ENCODE results near the gene IFFO2. TPM values are rescaled to one million over a fixed set of nuclear protein-coding genes. Genes with fewer than 3 reads are reported as not detected.
A peak's percentile ranks its signal among the peaks of the same experiment; 100 is the strongest.

Gene IFFO2
- total and polyA plus RNA-seq, 10 of the 15 experiments (the other 5 are each of a cell fraction or from before 2014, with no cell fraction given): 1.2 to 18.4 (median 6.7) TPM

GRCh38 chr1:18955131-18955440 lies 1.4 kb downstream of the IFFO2 start:
- peaks cover 55% of the 10 kb centered on the region for H3K4me1 ChIP-seq (ENCODE audit: control insufficient read depth, insufficient read depth, low read length)
- DNase-seq (ENCODE audit: low read depth, low spot score): no peak
- peak overlapping the region; percentile 98 for H3K4me2 ChIP-seq (ENCODE audit: control insufficient read depth, insufficient read depth)
- CTCF ChIA-PET: interaction anchor here (0.9 to 11.6 kb wide), 6 partner anchors 28 to 149 kb away, joined by 3 to 117 read pairs (median 23); no protein-coding TSS in a partner anchor
- intact Hi-C loops (cut with micrococcal nuclease; ENCODE audit: unreplicated experiment): loop anchor here (10.0 kb wide), 1 partner anchor 250 kb away; no protein-coding TSS in a partner anchor
- BruUV-seq (replicated peaks): no TSS peak
- H2AFZ ChIP-seq (ENCODE audit: control insufficient read depth, low read depth, low read length): no peak overlapping the region
- H3K79me2 ChIP-seq (ENCODE audit: control insufficient read depth, insufficient read depth, low read length): peaks cover 45% of the 10 kb centered on the region
- ATAC-seq: no peak
- H3K9me3 ChIP-seq (replicated peaks; ENCODE audit: control insufficient read depth, insufficient read depth, low read length): no peaks in the 10 kb centered on the region
- SMC1A ChIA-PET (ENCODE audit: uncharacterized antibody, unreplicated experiment): interaction anchor here (2.4 to 4.9 kb wide), 2 partner anchors 28 to 42 kb away, joined by 8 to 27 read pairs; no protein-coding TSS in a partner anchor
- RAD21 ChIA-PET (ENCODE audit: unreplicated experiment): interaction anchor here (1.6 to 5.2 kb wide), 4 partner anchors 28 to 42 kb away, joined by 4 to 39 read pairs (median 20); no protein-coding TSS in a partner anchor
- no peak overlapping the region for H3K27ac ChIP-seq (ENCODE audit: control insufficient read depth, insufficient read depth)
- POLR2A ChIA-PET: interaction anchor here (1.5 to 5.8 kb wide), 3 partner anchors 26 to 133 kb away, joined by 3 to 96 read pairs (median 13); no protein-coding TSS in a partner anchor
- no peaks in the 10 kb centered on the region for H3K36me3 ChIP-seq (ENCODE audit: control insufficient read depth in 2 of 2, insufficient read depth in 2 of 2, low read length in 1 of 2)
- peaks cover 0 to under 1% of the 10 kb centered on the region in 2 experiments; a peak in 3 of 4 replicates for H3K27me3 ChIP-seq (replicated peaks in 1 of 2; ENCODE audit: control insufficient read depth in 2 of 2, insufficient read depth in 2 of 2, low read length in 1 of 2)
- FAIRE-seq: no peak
- peak overlapping the region; percentile 70 for H3K4me3 ChIP-seq
- in situ Hi-C loops (cut with MboI): no loop called here
- 3% methylated on average over 6 of the region's 6 CpGs for WGBS (ENCODE audit: insufficient coverage, insufficient replicate concordance, low lambda C conversion rate, missing lambda C conversion rate)
- 0 out of 2 replicates have a peak, but pooled peaks cover 2% of the 10 kb centered on the region for H4K20me1 ChIP-seq (ENCODE audit: control insufficient read depth, insufficient read depth)
- peak overlapping the region; percentile 52; the same call in 1 of the 2 replicates for H3K9ac ChIP-seq (ENCODE audit: control insufficient read depth, insufficient read depth, low read length)
- TF ChIP-seq SMARCA5 (IDR thresholded peaks at IDR 0.05) (no peak), FOXM1 (IDR thresholded peaks at IDR 0.05; ENCODE audit: low read depth, low read length) (no peak), USF2 (IDR thresholded peaks at IDR 0.05; ENCODE audit: borderline replicate concordance, low read depth, low read length) (no peak), CEBPZ (IDR thresholded peaks at IDR 0.05; ENCODE audit: low read depth, low read length) (no peak), IRF4 (IDR thresholded peaks at IDR 0.05; ENCODE audit: low read depth, low read length) (no peak), RAD51 (IDR thresholded peaks at IDR 0.05) (no peak), GATAD2B (conservative IDR thresholded peaks at IDR 0.05; ENCODE audit: low read depth) (no peak), ZNF207 (IDR thresholded peaks at IDR 0.05; ENCODE audit: borderline replicate concordance) (no peak), PML (IDR thresholded peaks at IDR 0.05; ENCODE audit: low read length) (no peak), CBX3 (IDR thresholded peaks at IDR 0.05; ENCODE audit: borderline replicate concordance, low read depth) (no peak), NBN (IDR thresholded peaks at IDR 0.05) (no peak), RBBP5 (conservative IDR thresholded peaks at IDR 0.05) (no peak), TAF1 (IDR thresholded peaks at IDR 0.05; ENCODE audit: borderline replicate concordance, low read depth, low read length) (no peak)
- TF ChIP-seq, protein P1, sequence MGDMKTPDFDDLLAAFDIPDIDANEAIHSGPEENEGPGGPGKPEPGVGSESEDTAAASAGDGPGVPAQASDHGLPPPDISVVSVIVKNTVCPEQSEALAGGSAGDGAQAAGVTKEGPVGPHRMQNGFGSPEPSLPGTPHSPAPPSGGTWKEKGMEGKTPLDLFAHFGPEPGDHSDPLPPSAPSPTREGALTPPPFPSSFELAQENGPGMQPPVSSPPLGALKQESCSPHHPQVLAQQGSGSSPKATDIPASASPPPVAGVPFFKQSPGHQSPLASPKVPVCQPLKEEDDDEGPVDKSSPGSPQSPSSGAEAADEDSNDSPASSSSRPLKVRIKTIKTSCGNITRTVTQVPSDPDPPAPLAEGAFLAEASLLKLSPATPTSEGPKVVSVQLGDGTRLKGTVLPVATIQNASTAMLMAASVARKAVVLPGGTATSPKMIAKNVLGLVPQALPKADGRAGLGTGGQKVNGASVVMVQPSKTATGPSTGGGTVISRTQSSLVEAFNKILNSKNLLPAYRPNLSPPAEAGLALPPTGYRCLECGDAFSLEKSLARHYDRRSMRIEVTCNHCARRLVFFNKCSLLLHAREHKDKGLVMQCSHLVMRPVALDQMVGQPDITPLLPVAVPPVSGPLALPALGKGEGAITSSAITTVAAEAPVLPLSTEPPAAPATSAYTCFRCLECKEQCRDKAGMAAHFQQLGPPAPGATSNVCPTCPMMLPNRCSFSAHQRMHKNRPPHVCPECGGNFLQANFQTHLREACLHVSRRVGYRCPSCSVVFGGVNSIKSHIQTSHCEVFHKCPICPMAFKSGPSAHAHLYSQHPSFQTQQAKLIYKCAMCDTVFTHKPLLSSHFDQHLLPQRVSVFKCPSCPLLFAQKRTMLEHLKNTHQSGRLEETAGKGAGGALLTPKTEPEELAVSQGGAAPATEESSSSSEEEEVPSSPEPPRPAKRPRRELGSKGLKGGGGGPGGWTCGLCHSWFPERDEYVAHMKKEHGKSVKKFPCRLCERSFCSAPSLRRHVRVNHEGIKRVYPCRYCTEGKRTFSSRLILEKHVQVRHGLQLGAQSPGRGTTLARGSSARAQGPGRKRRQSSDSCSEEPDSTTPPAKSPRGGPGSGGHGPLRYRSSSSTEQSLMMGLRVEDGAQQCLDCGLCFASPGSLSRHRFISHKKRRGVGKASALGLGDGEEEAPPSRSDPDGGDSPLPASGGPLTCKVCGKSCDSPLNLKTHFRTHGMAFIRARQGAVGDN (IDR thresholded peaks at IDR 0.05): no peak
- TF ChIP-seq, protein P2, sequence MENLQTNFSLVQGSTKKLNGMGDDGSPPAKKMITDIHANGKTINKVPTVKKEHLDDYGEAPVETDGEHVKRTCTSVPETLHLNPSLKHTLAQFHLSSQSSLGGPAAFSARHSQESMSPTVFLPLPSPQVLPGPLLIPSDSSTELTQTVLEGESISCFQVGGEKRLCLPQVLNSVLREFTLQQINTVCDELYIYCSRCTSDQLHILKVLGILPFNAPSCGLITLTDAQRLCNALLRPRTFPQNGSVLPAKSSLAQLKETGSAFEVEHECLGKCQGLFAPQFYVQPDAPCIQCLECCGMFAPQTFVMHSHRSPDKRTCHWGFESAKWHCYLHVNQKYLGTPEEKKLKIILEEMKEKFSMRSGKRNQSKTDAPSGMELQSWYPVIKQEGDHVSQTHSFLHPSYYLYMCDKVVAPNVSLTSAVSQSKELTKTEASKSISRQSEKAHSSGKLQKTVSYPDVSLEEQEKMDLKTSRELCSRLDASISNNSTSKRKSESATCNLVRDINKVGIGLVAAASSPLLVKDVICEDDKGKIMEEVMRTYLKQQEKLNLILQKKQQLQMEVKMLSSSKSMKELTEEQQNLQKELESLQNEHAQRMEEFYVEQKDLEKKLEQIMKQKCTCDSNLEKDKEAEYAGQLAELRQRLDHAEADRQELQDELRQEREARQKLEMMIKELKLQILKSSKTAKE (IDR thresholded peaks at IDR 0.05; ENCODE audit: low read depth, poor library complexity, severe bottlenecking): no peak

Measured in GM12878 (cell line).